ENCODE results near the gene MYMX. TPM values are rescaled to one million over a fixed set of nuclear protein-coding genes. Genes with fewer than 3 reads are reported as not detected.
"Not testable (repeated sequence)": the region's sequence is repeated elsewhere in the genome, so short reads cannot be mapped to it uniquely, and the experiment has no call there.

The MYMX gene
- total RNA-seq, 1 donor: not detected

DNA sequence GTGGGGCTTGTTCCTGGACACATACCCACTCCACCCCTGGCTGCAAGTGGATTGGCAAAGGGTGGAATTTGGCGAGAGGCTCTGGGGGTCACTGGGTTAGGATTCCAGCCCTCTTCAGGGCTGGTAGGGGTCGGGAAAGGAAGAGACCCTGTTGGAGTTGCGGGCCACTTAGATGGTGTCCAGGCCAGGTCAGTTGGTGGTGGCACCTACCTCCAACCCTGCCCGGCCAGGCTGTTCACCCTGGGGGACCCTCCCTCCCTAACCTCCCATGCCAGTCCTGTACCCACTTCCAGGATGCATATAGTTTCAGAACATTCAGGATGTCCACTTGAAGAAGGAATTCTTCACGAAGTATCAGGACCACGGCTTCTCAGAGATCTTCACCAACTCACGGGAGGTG is 37.1 kb upstream of the MYMX start:
- Histone ChIP-seq H3K9me3 (ENCODE audit: low read depth, low read length) (no peaks in the 10 kb centered on the region), H2AFZ (ENCODE audit: low read length) (no peak overlapping the region), H3K27me3 (ENCODE audit: insufficient read depth, low read length) (peaks cover 9% of the 10 kb centered on the region), H3K36me3 (ENCODE audit: insufficient read depth, low read length) (no peaks in the 10 kb centered on the region), H4K20me1 (ENCODE audit: insufficient read depth, low read length) (no peaks in the 10 kb centered on the region), H3K27ac (ENCODE audit: low read depth, low read length) (no peak overlapping the region), H3K4me1 (ENCODE audit: insufficient read depth, low read length) (peaks cover 21% of the 10 kb centered on the region), H3K4me2 (ENCODE audit: insufficient read depth, low read length) (no peak overlapping the region), H3K4me3 (ENCODE audit: insufficient read depth, low read length) (no peak overlapping the region), H3K79me2 (ENCODE audit: insufficient read depth, low read length) (no peaks in the 10 kb centered on the region)
- no peak for DNase-seq (ENCODE audit: insufficient read length, low spot score, missing footprints)
- TF ChIP-seq, protein P1, sequence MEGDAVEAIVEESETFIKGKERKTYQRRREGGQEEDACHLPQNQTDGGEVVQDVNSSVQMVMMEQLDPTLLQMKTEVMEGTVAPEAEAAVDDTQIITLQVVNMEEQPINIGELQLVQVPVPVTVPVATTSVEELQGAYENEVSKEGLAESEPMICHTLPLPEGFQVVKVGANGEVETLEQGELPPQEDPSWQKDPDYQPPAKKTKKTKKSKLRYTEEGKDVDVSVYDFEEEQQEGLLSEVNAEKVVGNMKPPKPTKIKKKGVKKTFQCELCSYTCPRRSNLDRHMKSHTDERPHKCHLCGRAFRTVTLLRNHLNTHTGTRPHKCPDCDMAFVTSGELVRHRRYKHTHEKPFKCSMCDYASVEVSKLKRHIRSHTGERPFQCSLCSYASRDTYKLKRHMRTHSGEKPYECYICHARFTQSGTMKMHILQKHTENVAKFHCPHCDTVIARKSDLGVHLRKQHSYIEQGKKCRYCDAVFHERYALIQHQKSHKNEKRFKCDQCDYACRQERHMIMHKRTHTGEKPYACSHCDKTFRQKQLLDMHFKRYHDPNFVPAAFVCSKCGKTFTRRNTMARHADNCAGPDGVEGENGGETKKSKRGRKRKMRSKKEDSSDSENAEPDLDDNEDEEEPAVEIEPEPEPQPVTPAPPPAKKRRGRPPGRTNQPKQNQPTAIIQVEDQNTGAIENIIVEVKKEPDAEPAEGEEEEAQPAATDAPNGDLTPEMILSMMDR (IDR thresholded peaks at IDR 0.05; ENCODE audit: extremely low read depth, low read depth, low read length): no peak

DNA sequence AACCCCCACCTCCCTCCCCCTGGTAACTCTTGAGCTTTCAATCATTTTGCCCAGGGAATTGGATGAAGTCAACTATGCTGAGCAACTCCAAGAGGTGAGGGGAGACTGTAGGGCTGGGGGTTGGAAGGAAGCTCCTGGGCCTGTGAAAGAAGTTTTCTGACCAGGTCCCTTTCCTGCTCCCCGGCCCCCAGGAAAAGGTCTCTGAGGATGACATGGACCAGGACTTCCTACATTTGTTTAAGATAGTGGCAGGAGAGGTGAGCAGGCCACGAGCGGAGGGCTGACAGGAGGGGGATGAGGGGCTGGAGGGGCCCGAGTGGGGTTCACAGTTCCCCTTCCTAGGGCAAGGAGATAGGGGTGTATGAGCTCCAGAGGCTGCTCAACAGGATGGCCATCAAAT is 36.3 kb upstream of the MYMX start:
- Histone ChIP-seq H3K36me3 (ENCODE audit: insufficient read depth, low read length) (no peaks in the 10 kb centered on the region), H3K27ac (ENCODE audit: low read depth, low read length) (no peak overlapping the region), H2AFZ (ENCODE audit: low read length) (no peak overlapping the region), H3K27me3 (ENCODE audit: insufficient read depth, low read length) (peaks cover 12% of the 10 kb centered on the region), H3K79me2 (ENCODE audit: insufficient read depth, low read length) (no peaks in the 10 kb centered on the region), H3K9me3 (ENCODE audit: low read depth, low read length) (no peaks in the 10 kb centered on the region), H3K4me2 (ENCODE audit: insufficient read depth, low read length) (no peak overlapping the region), H3K4me1 (ENCODE audit: insufficient read depth, low read length) (peaks cover 21% of the 10 kb centered on the region), H4K20me1 (ENCODE audit: insufficient read depth, low read length) (no peaks in the 10 kb centered on the region), H3K4me3 (ENCODE audit: insufficient read depth, low read length) (no peak overlapping the region)
- DNase-seq (ENCODE audit: insufficient read length, low spot score, missing footprints): no peak
- TF ChIP-seq, protein P1 (IDR thresholded peaks at IDR 0.05; ENCODE audit: extremely low read depth, low read depth, low read length): no peak

GRCh38 chr6:44180886-44181285 is 35.8 kb upstream of the MYMX start:
- H4K20me1 ChIP-seq (ENCODE audit: insufficient read depth, low read length): no peaks in the 10 kb centered on the region
- no peak overlapping the region for H3K4me2 ChIP-seq (ENCODE audit: insufficient read depth, low read length)
- no peaks in the 10 kb centered on the region for H3K9me3 ChIP-seq (ENCODE audit: low read depth, low read length)
- no peak overlapping the region for H2AFZ ChIP-seq (ENCODE audit: low read length)
- H3K27ac ChIP-seq (ENCODE audit: low read depth, low read length): no peak overlapping the region
- H3K4me1 ChIP-seq (ENCODE audit: insufficient read depth, low read length): peaks cover 21% of the 10 kb centered on the region
- TF ChIP-seq, protein P1 (IDR thresholded peaks at IDR 0.05; ENCODE audit: extremely low read depth, low read depth, low read length): no peak
- no peaks in the 10 kb centered on the region for H3K79me2 ChIP-seq (ENCODE audit: insufficient read depth, low read length)
- no peaks in the 10 kb centered on the region for H3K36me3 ChIP-seq (ENCODE audit: insufficient read depth, low read length)
- DNase-seq (ENCODE audit: insufficient read length, low spot score, missing footprints): no peak
- H3K4me3 ChIP-seq (ENCODE audit: insufficient read depth, low read length): no peak overlapping the region
- peaks cover 12% of the 10 kb centered on the region for H3K27me3 ChIP-seq (ENCODE audit: insufficient read depth, low read length)

GRCh38 chr6:44181784-44182183 is 34.9 kb upstream of the MYMX start:
- not testable (repeated sequence) for H3K27ac ChIP-seq (ENCODE audit: low read depth, low read length); H3K4me2 ChIP-seq (ENCODE audit: insufficient read depth, low read length); H3K36me3 ChIP-seq (ENCODE audit: insufficient read depth, low read length); H4K20me1 ChIP-seq (ENCODE audit: insufficient read depth, low read length); DNase-seq (ENCODE audit: insufficient read length, low spot score, missing footprints); H3K9me3 ChIP-seq (ENCODE audit: low read depth, low read length); H3K79me2 ChIP-seq (ENCODE audit: insufficient read depth, low read length); H2AFZ ChIP-seq (ENCODE audit: low read length); H3K4me3 ChIP-seq (ENCODE audit: insufficient read depth, low read length)
- H3K27me3 ChIP-seq (ENCODE audit: insufficient read depth, low read length): peaks cover 12% of the 10 kb centered on the region
- H3K4me1 ChIP-seq (ENCODE audit: insufficient read depth, low read length): peaks cover 21% of the 10 kb centered on the region
